Stimulated activated memory B cell treated with anti-CD40 and anti-IgM and Interleukin-4, amounts not matched to agents 10 μg/mL and 1 μg/mL and 100 μg/mL, for 72 hours (primary cell): Measurements from ENCODE around the gene GRK5.
A peak's percentile ranks its signal among the peaks of the same experiment; 100 is the strongest.

Experiments used
- ATAC-seq: fragments of 150-1000 bp; cut with Tn5 transposase; 2 replicates; pipeline ENCODE4 v1.10.0; 2021
- H3K27ac Mint-ChIP-seq: one replicate; pipeline ENCODE4 v1.8.0; 2022; ENCODE audit warnings: mild to moderate bottlenecking, mixed read lengths
- H3K27me3 Mint-ChIP-seq: one replicate; pipeline ENCODE4 v1.8.0; 2022; ENCODE audit warnings: mixed read lengths
- H3K36me3 Mint-ChIP-seq: one replicate; pipeline ENCODE4 v1.8.0; 2022; ENCODE audit warnings: mixed read lengths
- H3K4me1 Mint-ChIP-seq: one replicate; pipeline ENCODE4 v1.8.0; 2022; ENCODE audit warnings: mixed read lengths
- H3K4me3 Mint-ChIP-seq: one replicate; pipeline ENCODE4 v1.8.0; 2022; ENCODE audit warnings: mild to moderate bottlenecking, moderate library complexity, mixed read lengths
- H3K9me3 Mint-ChIP-seq: one replicate; pipeline ENCODE4 v1.8.0; 2022; ENCODE audit warnings: mixed read lengths

The GRK5 gene

DNA sequence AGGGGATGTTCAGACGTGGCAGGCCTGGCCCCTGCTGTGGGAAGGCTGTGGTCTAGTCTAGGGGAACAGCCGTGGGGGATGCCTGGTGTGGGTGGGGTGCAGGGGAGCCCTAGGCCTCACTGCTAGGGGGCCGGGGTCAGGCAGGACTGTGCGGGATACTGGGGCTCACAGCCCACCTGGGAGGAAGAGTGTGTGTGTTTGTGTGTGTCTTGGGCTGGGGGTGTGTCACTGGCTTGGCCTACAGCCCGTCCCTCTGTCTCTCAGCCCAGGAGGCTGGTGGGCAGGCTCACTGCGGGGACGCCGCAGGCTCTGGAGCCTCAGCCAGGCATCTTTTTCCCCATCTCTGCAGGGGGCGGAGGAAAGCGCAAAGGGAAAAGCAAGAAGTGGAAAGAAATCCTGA lies 118.8 kb downstream of the GRK5 start:
- no peak for ATAC-seq
- Mint-ChIP-seq H3K36me3 (peaks cover 18% of the 10 kb centered on the region), H3K27me3 (no peaks in the 10 kb centered on the region), H3K27ac (no peak overlapping the region), H3K9me3 (peaks cover 3% of the 10 kb centered on the region), H3K4me3 (no peak overlapping the region), H3K4me1 (peaks cover 65% of the 10 kb centered on the region)

DNA sequence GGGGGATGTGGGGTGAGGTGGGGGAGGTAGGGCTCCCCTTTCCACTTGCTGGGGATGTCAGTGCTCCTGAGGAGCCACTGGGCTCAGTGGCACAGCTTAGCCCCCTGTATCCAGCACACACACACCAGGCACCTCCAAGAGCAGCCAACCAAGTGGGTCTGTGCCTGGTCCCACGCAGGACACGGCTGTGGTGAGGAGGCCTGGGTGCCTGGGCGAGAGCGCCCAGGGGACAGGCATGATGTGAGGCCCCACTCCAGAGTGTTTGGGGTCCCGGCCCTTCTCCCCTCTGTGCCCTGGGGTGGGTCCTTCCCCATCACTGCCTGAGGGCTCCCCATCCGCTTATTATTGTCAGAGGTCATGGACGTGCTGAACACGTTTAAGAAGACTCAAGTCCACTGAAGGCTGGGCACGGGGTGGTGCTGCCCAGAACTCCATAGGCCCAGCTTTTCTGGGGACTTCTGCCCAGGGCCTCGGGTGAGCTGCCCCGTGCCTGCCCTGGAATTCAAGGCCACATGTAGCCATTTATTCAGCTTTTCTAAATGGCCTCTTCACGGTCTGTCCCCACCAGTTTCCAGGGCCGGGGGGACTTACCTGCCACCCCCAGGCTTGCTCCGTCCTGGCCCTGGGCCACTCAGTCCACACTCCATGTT lies 119.8 kb downstream of the GRK5 start:
- Mint-ChIP-seq H3K4me1 (peaks cover 55% of the 10 kb centered on the region), H3K4me3 (no peak overlapping the region), H3K36me3 (peaks cover 11% of the 10 kb centered on the region), H3K9me3 (no peaks in the 10 kb centered on the region), H3K27ac (peak overlapping the region; percentile 20), H3K27me3 (no peaks in the 10 kb centered on the region)
- ATAC-seq: no peak

DNA sequence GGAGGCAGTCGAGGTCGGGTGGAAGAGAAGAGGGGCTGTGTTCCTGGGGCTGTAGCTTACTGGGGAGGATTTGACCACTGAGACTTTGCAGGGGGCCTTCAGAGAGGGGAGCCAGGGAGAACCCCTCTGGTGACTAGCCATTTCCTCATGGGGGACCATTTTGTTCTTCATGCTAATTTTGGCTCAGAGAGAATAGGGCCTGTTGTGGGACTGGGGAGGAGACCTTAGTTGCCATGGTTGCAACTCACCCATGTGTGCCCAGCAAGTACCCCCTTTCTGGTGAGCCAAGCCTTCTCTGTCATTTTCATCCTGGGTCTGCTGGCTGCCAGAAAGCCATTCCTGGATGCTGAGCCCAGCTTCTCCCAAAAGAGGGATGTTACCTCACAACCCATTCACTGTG lies 120.9 kb downstream of the GRK5 start:
- Mint-ChIP-seq H3K9me3 (no peaks in the 10 kb centered on the region), H3K4me3 (no peak overlapping the region), H3K27me3 (no peaks in the 10 kb centered on the region), H3K4me1 (peaks cover 55% of the 10 kb centered on the region), H3K27ac (peak overlapping the region; percentile 20), H3K36me3 (peaks cover 17% of the 10 kb centered on the region)
- no peak for ATAC-seq

DNA sequence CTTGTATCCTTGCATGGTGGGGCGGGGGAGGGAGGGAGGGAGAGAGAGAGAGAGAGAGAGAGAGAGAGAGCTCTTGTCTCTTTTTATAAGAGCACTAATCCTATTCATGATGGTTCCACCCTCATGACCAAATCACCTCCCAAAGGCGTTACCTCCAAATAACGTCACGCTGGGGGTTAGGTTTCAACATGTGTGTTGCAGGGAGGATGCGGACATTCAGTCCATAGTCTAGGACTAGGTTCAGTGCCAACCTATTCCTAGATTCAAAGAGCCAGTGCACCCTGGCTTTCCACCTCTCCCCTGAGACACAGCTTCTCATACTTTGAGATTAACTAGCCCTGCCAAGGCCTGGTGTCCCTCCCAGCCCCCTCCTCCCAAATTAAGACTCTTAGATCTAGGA lies 123.0 kb downstream of the GRK5 start:
- Mint-ChIP-seq H3K27me3 (no peaks in the 10 kb centered on the region), H3K4me1 (peaks cover 47% of the 10 kb centered on the region), H3K27ac (no peak overlapping the region), H3K36me3 (peaks cover 34% of the 10 kb centered on the region), H3K4me3 (no peak overlapping the region), H3K9me3 (no peaks in the 10 kb centered on the region)
- no peak for ATAC-seq

DNA sequence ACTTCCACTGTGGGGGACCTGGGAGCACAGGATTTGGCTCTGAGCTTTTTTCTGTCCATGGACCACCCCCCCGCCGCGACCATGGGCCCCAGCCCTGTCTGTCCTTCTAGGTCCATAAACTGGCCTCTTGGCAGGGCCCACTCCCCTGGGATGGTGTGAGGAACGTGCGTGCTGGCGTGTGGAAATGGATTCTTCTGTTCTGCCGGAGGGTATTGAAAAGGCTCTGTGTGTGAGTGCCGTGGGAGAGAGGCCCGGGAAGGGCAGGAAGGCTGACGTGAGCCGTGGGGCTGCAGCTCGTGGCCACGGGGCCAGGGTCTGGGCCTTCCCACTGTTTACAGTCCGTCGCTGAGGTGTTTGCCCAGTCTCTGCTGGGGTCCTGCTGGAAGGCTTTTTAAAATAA lies 123.7 kb downstream of the GRK5 start:
- Mint-ChIP-seq H3K4me1 (peaks cover 40% of the 10 kb centered on the region), H3K4me3 (no peak overlapping the region), H3K36me3 (peaks cover 34% of the 10 kb centered on the region), H3K27me3 (no peaks in the 10 kb centered on the region), H3K9me3 (no peaks in the 10 kb centered on the region), H3K27ac (no peak overlapping the region)
- no peak for ATAC-seq

DNA sequence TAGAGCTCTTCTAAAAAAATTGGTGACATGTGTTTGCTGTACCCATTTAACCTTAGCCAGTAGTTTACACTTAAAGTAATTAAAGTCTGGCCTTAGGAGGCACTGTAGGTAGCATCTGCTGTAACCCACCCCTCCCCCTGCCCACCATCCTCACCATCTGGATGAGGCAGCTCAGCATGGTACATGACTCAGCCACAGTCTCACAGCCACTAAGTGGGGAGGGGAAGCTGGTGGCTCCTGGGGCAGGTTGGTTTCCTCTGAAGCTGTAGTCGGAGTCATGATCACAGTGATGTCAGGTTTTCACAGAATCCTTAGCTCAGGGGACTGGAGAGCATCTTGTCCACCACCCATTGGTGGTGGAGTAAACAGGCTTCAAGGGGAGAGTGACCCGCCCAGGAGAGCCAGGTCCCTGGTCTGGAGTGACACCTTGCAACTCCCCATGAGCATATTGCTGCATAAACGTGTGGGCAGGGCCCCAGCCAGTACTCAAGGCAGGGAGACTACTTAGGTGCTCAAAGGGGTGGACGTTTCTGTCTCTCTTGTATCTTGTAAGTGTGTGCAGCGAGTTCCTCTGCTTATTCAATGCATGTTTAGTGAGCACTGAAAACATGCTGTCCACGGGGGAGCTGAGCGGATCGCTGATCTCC lies 125.9 kb downstream of the GRK5 start:
- ATAC-seq: no peak
- no peaks in the 10 kb centered on the region for H3K9me3 Mint-ChIP-seq
- no peak overlapping the region for H3K27ac Mint-ChIP-seq
- no peaks in the 10 kb centered on the region for H3K27me3 Mint-ChIP-seq
- H3K4me3 Mint-ChIP-seq: no peak overlapping the region
- peaks cover 39% of the 10 kb centered on the region for H3K36me3 Mint-ChIP-seq
- peaks cover 29% of the 10 kb centered on the region for H3K4me1 Mint-ChIP-seq

DNA sequence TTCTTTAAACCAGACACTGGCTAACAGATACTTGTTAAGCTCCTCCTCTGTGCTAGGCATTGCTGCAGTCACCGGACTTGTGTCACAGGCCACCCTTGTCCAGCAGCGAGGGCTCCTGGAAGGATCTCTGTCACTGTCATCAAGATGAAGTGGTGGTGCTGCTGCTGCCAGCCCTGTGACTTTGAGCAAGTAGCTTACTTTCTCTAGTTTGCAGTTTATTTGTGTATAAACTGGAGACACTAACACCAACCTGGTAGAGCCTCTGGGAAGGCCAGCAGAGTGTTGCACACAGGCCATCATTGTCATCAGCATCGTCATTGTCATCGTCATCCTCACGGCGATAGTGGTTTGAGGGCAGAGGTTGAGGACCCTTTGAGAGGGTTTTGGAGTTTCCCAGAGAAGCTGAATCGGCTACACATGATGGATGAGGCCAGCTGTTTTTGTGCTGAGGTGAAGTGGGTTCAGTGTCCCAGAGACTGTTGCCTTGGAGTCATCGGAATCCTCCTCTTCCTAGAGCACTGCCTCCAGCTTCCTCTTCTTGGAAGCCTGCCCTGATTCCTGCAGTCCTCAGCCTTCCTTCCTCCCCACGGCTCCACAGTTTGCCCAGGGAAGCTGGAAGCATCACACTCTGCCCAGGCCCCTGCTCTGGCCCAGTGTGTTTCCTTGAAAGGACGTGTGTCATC lies 128.4 kb downstream of the GRK5 start:
- no peak overlapping the region for H3K4me3 Mint-ChIP-seq
- H3K27ac Mint-ChIP-seq: peak overlapping the region; percentile 65
- peaks cover 44% of the 10 kb centered on the region for H3K36me3 Mint-ChIP-seq
- no peaks in the 10 kb centered on the region for H3K9me3 Mint-ChIP-seq
- ATAC-seq: no peak
- peaks cover 26% of the 10 kb centered on the region for H3K4me1 Mint-ChIP-seq
- no peaks in the 10 kb centered on the region for H3K27me3 Mint-ChIP-seq

DNA sequence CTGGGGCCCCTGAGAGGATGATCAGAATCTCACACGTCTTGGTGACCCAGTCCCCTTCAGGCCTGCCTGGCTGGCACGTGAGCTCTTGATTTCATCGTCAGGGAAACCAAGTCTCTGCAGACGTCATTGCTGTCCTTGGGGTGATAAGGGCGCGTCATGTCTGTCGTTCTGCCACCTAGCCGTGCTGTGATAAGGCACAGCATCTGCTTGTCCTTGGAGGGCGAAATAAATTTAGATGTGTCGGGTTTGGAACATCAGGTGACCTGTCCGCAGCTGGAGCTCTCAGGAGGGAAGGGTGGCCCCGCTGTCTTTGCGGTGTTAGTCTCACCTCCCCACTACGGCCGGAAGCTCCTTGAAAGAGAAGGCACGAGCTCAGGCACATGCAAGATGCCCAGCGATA lies 129.2 kb downstream of the GRK5 start:
- H3K4me3 Mint-ChIP-seq: no peak overlapping the region
- H3K4me1 Mint-ChIP-seq: peaks cover 34% of the 10 kb centered on the region
- H3K36me3 Mint-ChIP-seq: peaks cover 52% of the 10 kb centered on the region
- H3K9me3 Mint-ChIP-seq: no peaks in the 10 kb centered on the region
- ATAC-seq: no peak
- no peak overlapping the region for H3K27ac Mint-ChIP-seq
- H3K27me3 Mint-ChIP-seq: no peaks in the 10 kb centered on the region

DNA sequence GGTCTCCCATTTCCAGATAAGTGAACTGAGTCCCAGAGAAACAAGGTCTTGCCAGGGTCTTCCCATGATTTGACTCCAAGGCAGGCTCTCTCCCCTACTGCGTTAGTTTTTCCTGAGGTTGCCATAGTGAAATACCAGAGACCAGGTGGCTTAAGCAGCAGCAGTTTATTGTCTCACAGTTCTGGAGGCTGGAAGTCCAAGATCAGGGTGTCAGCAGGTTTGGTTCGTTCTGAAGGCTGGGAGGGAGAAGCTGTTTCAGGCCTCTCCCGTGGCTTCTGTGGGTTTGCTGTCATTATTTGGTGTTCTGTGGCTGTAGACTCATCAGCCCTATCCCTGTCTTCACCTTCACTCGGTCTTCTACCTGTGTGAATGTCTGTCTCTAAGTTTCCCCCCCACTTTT lies 129.9 kb downstream of the GRK5 start:
- no peak overlapping the region for H3K27ac Mint-ChIP-seq
- no peaks in the 10 kb centered on the region for H3K27me3 Mint-ChIP-seq
- H3K4me3 Mint-ChIP-seq: no peak overlapping the region
- peaks cover 39% of the 10 kb centered on the region for H3K4me1 Mint-ChIP-seq
- no peak for ATAC-seq
- no peaks in the 10 kb centered on the region for H3K9me3 Mint-ChIP-seq
- H3K36me3 Mint-ChIP-seq: peaks cover 58% of the 10 kb centered on the region

DNA sequence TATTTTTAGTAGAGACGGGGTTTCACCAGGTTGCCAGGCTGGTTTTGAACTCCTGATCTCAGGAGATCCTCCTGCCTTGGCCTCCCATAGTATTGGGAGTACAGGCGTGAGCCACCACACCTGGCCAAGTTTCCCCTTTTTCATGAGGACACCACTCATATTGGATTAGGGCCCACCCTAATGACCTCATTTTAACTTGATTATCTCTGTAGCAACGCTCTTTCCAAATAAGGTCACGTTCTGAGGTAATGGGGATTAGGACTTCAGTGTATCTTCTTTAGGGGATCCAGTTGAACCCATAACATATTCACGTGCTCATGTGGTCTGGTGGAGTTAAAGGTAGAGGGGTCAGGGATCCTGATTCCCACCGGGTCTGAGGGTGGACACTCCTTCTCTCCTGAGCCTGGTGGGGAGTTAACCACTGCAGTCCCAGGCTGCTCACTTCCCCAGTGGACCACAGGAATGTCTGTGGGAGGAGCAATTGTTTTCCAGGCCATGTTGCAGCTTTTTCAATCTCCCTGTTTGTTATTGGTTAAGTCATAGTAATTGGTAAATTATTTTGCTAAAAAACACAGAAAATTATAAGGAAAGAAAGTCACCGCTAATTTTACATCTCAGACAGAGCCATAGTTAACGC lies 130.5 kb downstream of the GRK5 start:
- ATAC-seq: no peak

DNA sequence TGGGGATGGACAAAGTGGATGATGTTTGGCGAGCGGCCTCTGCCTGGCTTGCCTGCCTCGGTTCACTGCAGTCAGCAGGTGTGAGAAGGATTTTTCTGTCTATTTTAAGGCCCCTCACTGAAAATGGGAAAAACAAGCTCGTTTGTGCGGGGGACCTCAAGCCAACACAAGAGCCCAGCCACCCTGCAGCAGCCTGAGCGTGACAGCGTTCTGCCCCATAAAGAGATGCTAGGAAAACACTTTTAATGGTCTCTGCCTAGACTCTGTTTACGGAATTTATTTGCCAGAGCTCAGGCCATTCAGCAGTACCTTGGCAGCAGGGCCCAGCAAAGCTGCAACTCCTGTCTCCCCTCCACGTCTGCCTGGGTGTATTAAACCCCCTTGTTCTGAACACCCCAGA lies 131.7 kb downstream of the GRK5 start:
- no peak for ATAC-seq
- Mint-ChIP-seq H3K4me3 (no peak overlapping the region), H3K27ac (peak overlapping the region; percentile 72), H3K9me3 (no peaks in the 10 kb centered on the region), H3K27me3 (no peaks in the 10 kb centered on the region), H3K36me3 (peaks cover 58% of the 10 kb centered on the region), H3K4me1 (peaks cover 40% of the 10 kb centered on the region)

More for the DNA sequence above, 130.5 kb downstream of the GRK5 start:
- Mint-ChIP-seq H3K27ac (peak overlapping the region; percentile 72), H3K4me3 (no peak overlapping the region), H3K36me3 (peaks cover 60% of the 10 kb centered on the region), H3K9me3 (no peaks in the 10 kb centered on the region), H3K27me3 (no peaks in the 10 kb centered on the region), H3K4me1 (peaks cover 34% of the 10 kb centered on the region)

DNA sequence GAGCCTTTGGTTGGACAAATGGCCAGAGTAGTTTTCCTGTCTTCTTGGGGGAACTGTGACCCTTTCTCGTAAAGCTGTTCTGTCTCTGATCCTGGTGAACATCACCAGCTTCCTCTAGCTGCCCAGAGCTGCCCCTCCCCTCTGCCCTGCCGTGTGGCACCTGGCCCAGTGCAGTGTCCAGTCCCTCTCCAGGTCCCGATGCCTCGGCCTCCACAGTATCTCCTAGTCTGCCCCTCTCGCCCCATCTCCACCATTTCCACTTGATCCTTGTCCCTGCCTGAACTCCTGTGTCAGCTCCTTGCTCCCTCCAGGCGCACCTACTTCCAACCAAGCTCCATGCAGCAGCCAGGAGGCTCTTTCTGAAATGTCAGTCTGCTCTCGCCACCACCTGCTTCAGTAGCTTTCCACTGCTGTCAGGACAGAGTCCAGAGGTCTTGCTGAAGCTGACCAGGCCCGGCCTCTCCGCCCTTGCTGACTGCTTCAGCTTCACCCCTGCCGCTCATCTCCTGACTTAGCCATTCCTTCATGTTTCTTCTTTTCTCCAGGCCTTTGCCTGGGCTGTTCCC lies 133.6 kb downstream of the GRK5 start:
- peaks cover 61% of the 10 kb centered on the region for H3K36me3 Mint-ChIP-seq
- H3K4me3 Mint-ChIP-seq: no peak overlapping the region

DNA sequence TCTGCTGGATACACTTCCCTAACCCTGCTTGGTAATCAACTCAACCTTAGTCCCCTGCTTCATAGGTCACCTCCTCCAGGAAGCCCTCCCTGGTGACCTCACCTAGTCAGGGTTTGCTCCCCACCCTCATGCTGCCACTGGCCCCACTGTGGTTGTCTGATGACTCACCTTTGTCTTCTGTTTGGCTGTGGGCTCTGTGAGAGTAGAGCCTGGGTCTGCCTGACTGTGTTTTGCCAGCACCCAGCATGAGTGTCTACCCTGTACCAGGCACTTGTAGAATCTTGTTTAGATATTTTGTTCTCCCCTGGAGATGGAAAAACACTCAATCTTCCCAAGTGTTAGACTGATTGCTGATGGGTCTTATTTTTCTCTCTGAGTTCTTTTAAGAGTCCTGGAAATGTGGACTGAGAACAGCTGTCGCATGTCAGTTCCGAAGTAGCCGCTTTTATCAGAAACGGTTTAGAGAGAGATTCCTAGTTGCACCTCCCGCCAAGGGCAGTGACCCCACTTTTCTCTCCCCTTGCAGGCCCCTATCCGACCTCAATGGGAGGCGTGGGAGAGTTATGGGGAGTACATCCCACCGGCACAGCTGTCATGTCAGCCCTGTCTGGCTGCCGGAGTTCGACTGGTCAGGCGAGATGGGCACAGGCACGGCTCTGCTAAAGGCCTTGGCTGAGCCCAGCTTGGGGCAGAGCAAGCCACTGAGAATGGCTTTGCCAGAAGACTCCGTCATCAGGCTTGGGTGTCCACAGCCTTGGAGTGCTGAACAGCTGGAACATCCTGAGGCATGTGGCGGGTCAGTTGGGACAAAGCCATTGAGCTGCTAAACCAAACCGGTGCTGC lies 134.3 kb downstream of the GRK5 start:
- peaks cover 45% of the 10 kb centered on the region for H3K4me1 Mint-ChIP-seq
- no peaks in the 10 kb centered on the region for H3K9me3 Mint-ChIP-seq
- peak overlapping the region; percentile 33 for H3K27ac Mint-ChIP-seq
- H3K36me3 Mint-ChIP-seq: peaks cover 55% of the 10 kb centered on the region
- H3K27me3 Mint-ChIP-seq: no peaks in the 10 kb centered on the region
- H3K4me3 Mint-ChIP-seq: no peak overlapping the region
- peak; percentile 62 for ATAC-seq

More for the DNA sequence above, 133.6 kb downstream of the GRK5 start:
- no peak for ATAC-seq
- Mint-ChIP-seq H3K4me1 (peaks cover 45% of the 10 kb centered on the region), H3K9me3 (no peaks in the 10 kb centered on the region), H3K27me3 (no peaks in the 10 kb centered on the region), H3K27ac (peak overlapping the region; percentile 33)

DNA sequence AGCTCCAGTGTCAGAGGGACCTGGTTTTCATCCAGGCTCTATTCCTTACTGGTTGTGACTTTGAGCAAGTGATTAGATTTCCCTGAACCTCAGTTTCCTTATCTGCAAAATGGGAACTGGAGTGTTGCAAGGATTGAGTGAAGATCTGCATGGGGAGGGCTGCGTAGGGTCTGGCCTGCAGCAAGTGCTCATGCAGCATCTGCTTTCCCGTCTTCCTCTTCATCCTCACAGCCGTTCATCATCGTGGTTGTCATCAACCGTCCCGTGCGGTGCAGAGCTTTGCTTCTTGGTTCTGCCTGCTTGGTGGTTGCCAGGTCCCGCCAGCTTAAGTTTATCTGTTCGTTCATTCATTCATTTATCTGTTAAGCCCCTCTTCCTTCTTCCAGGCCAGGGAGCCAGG lies 135.0 kb downstream of the GRK5 start:
- Mint-ChIP-seq H3K9me3 (no peaks in the 10 kb centered on the region), H3K36me3 (peaks cover 57% of the 10 kb centered on the region), H3K4me3 (no peak overlapping the region), H3K4me1 (peaks cover 45% of the 10 kb centered on the region), H3K27ac (no peak overlapping the region), H3K27me3 (no peaks in the 10 kb centered on the region)
- no peak for ATAC-seq
